Right atrium auricular region (tissue), 2 donors: Measurements from ENCODE around the gene HOXA1. TPM values are rescaled to one million over a fixed set of nuclear protein-coding genes. Genes with fewer than 3 reads are reported as not detected.

Source experiments
- DNase-seq: peaks from one replicate; pipeline ENCODE4 v3.0.0-alpha.2; 2019; ENCODE audit warnings: low spot score
- H3K27ac ChIP-seq, 2 donors: fragments of 200-600 bp; sonication (generic); 1 replicate in 1 of 2; 2 replicates in 1 of 2; pipeline ENCODE4 v1.5.1; 2016 to 2019
- H3K27me3 ChIP-seq, 2 donors: fragments of 200-600 bp; sonication (generic); one replicate each; pipeline versions ENCODE4 v1.5.1 to v1.6.0; 2017 to 2019
- H3K36me3 ChIP-seq: fragments of 200-600 bp; sonication (generic); one replicate; pipeline ENCODE4 v1.5.1; 2016
- H3K4me1 ChIP-seq, 2 donors: fragments of 200-600 bp; sonication (generic); one replicate each; pipeline versions ENCODE4 v1.5.1 to v1.6.0; 2017 to 2019
- H3K4me3 ChIP-seq, 2 donors: fragments of 200-600 bp; sonication (generic); 1 replicate in 1 of 2; 2 replicates in 1 of 2; pipeline ENCODE4 v1.5.1; 2017 to 2019; ENCODE audit warnings: mild to moderate bottlenecking in 1 of 2, moderate library complexity in 1 of 2
- H3K9me3 ChIP-seq, 2 donors: fragments of 200-600 bp; sonication (generic); one replicate each; pipeline ENCODE4 v1.5.1; 2019
- CTCF ChIP-seq, 2 donors: fragments of 200-600 bp; sonication (generic); IDR thresholded peaks; one replicate each; pipeline ENCODE4 v1.5.1; 2019; ENCODE audit warnings: antibody characterized with exemption in 2 of 2
- total RNA-seq, 2 donors: library from RNA; depleted of rRNA; stranded (reverse); fragments of >200 nt; gene quantifications; one replicate each; pipeline ENCODE4 v1.1.0, GENCODE V29; 2016

The HOXA1 gene
- total RNA-seq, 2 donors from 2014 or later = 0.20 TPM; not detected in 1

- H3K4me3 ChIP-seq = no peak overlapping the region
- H3K36me3 ChIP-seq = no peaks in the 10 kb centered on the region
- H3K27ac ChIP-seq = no peak overlapping the region
- peaks cover 0 to 3% of the 10 kb centered on the region in 2 donors for H3K4me1 ChIP-seq
- H3K9me3 ChIP-seq = no peaks in the 10 kb centered on the region
- TF ChIP-seq CTCF (IDR thresholded peaks at IDR 0.05) = no peak
- no peak for DNase-seq
- H3K27me3 ChIP-seq = peaks cover 8 to 32% of the 10 kb centered on the region in 2 donors
These were observed 29.3 kb upstream of the HOXA1 start for GRCh38 chr7:27124902-27125689.

GRCh38 chr7:27124096-27124901, 28.5 kb upstream of the HOXA1 start:
- TF ChIP-seq CTCF (IDR thresholded peaks at IDR 0.05) = no peak
- no peaks in the 10 kb centered on the region for H3K4me1 ChIP-seq
- no peak overlapping the region for H3K4me3 ChIP-seq
- no peak overlapping the region for H3K27ac ChIP-seq
- H3K36me3 ChIP-seq = no peaks in the 10 kb centered on the region
- DNase-seq = no peak
- peaks cover 4 to 25% of the 10 kb centered on the region in 2 donors for H3K27me3 ChIP-seq
- H3K9me3 ChIP-seq = no peaks in the 10 kb centered on the region

- H3K4me1 ChIP-seq = no peaks in the 10 kb centered on the region
- H3K27me3 ChIP-seq = peaks cover 8 to 27% of the 10 kb centered on the region in 2 donors
- H3K9me3 ChIP-seq = no peaks in the 10 kb centered on the region
- H3K36me3 ChIP-seq = no peaks in the 10 kb centered on the region
- H3K27ac ChIP-seq = no peak overlapping the region
- TF ChIP-seq CTCF (IDR thresholded peaks at IDR 0.05) = no peak
- no peak for DNase-seq
- H3K4me3 ChIP-seq = no peak overlapping the region
These were observed 27.8 kb upstream of the HOXA1 start for GRCh38 chr7:27123477-27124053.

- H3K4me3 ChIP-seq = no peak overlapping the region
- no peak overlapping the region for H3K27ac ChIP-seq
- no peak for TF ChIP-seq CTCF (IDR thresholded peaks at IDR 0.05)
- no peak for DNase-seq
- peaks cover 0 to 2% of the 10 kb centered on the region in 2 donors for H3K4me1 ChIP-seq
- H3K9me3 ChIP-seq = no peaks in the 10 kb centered on the region
- H3K27me3 ChIP-seq = peaks cover 8 to 32% of the 10 kb centered on the region in 2 donors
- H3K36me3 ChIP-seq = no peaks in the 10 kb centered on the region
These were observed 27.2 kb upstream of the HOXA1 start for GRCh38 chr7:27123007-27123476.

- Histone ChIP-seq H3K36me3 (no peaks in the 10 kb centered on the region), H3K27me3 (peaks cover 8 to 38% of the 10 kb centered on the region in 2 donors), H3K4me1 (peaks cover 0 to 10% of the 10 kb centered on the region in 2 donors), H3K4me3 (no peak overlapping the region), H3K9me3 (no peaks in the 10 kb centered on the region), H3K27ac (no peak overlapping the region)
- DNase-seq = no peak
- TF ChIP-seq CTCF (IDR thresholded peaks at IDR 0.05) = no peak
These were observed 26.5 kb upstream of the HOXA1 start for GRCh38 chr7:27122077-27122910.
